ENCODE results near the gene OR4K14.

- TF ChIP-seq POLR2A (IDR thresholded peaks at IDR 0.05) (no peak), CTCF (IDR thresholded peaks at IDR 0.05) (no peak)
Observed at GRCh38 chr14:20035938-20036337, 16.8 kb upstream of the OR4K14 start, which contains the start of gene OR4K13.
